WTC11 (cell line): ENCODE measurements around the gene EEF1AKMT1. TPM values are rescaled to one million over a fixed set of nuclear protein-coding genes. Genes with fewer than 3 reads are reported as not detected.

Experiments
- ATAC-seq: fragments of 200-7000 bp; cut with Tn5 transposase; 2 replicates; pipeline ENCODE4 v1.10.0; 2021; ENCODE audit warnings: mild to moderate bottlenecking, moderate library complexity
- CTCF ChIA-PET: fragments of 300-600 bp; sonication (Branson Sonifier 250); formaldehyde crosslinking; loops from one replicate; lab custom pipeline; 2021; ENCODE audit warnings: antibody characterized with exemption; lab: Charles Lee
- POLR2A ChIA-PET: fragments of 350-600 bp; sonication (Branson Sonifier 250); formaldehyde crosslinking; loops from one replicate; lab custom pipeline; 2021; ENCODE audit warnings: antibody characterized with exemption; lab: Charles Lee
- DNase-seq: peaks from one replicate; pipeline ENCODE4 v3.0.0; 2021; ENCODE audit warnings: low spot score
- H3K27ac Mint-ChIP-seq: 2 replicates; pipeline ENCODE4 v1.8.0; 2021; ENCODE audit warnings: mixed read lengths
- H3K27me3 Mint-ChIP-seq: 2 replicates; pipeline ENCODE4 v1.8.0; 2021; ENCODE audit warnings: low read depth, mild to moderate bottlenecking, moderate library complexity, mixed read lengths
- H3K36me3 Mint-ChIP-seq: 2 replicates; pipeline ENCODE4 v1.8.0; 2021; ENCODE audit warnings: mixed read lengths
- H3K4me1 Mint-ChIP-seq: 2 replicates; pipeline ENCODE4 v1.8.0; 2022; ENCODE audit warnings: mixed read lengths
- H3K4me3 Mint-ChIP-seq: 2 replicates; pipeline ENCODE4 v1.8.0; 2021; ENCODE audit warnings: mild to moderate bottlenecking, moderate library complexity, mixed read lengths
- H3K9me3 Mint-ChIP-seq: 2 replicates; pipeline ENCODE4 v1.8.0; 2021; ENCODE audit warnings: mixed read lengths
- ATF1 ChIP-seq: sonication (generic); formaldehyde crosslinking; IDR thresholded peaks from 2 replicates; pipeline ENCODE4 v1.8.1; 2023; ENCODE audit warnings: mild to moderate bottlenecking, moderate library complexity, missing genetic modification reagents
- RELA ChIP-seq: sonication (generic); formaldehyde crosslinking; IDR thresholded peaks from 2 replicates; pipeline ENCODE4 v1.8.1; 2022; ENCODE audit warnings: missing genetic modification reagents, mild to moderate bottlenecking, borderline replicate concordance
- TEAD1 ChIP-seq: sonication (generic); formaldehyde crosslinking; IDR thresholded peaks from 2 replicates; pipeline ENCODE4 v1.8.0; 2022; ENCODE audit warnings: mild to moderate bottlenecking, missing genetic modification reagents
- TEAD4 ChIP-seq: sonication (generic); formaldehyde crosslinking; IDR thresholded peaks from 2 replicates; pipeline ENCODE4 v1.8.0; 2022; ENCODE audit warnings: mild to moderate bottlenecking, missing genetic modification reagents
- ZNF396 ChIP-seq: fragments of 250-450 bp; sonication (Bioruptor Pico); IDR thresholded peaks from 2 replicates; pipeline ENCODE4 v1.8.0; 2021; ENCODE audit warnings: mild to moderate bottlenecking, moderate library complexity, borderline replicate concordance
- total RNA-seq: library from RNA; stranded (reverse); gene quantifications from 3 replicates; pipeline ENCODE4 v1.2.3, GENCODE V29; 2021
- TF ChIP-seq, protein P1 (sequence below): sonication (generic); formaldehyde crosslinking; IDR thresholded peaks from 2 replicates; pipeline ENCODE4 v1.8.0; 2023; ENCODE audit warnings: missing genetic modification reagents, mild to moderate bottlenecking, borderline replicate concordance
- TF ChIP-seq, protein P2 (sequence below): sonication (generic); formaldehyde crosslinking; IDR thresholded peaks from 2 replicates; pipeline ENCODE4 v1.8.1; 2023; ENCODE audit warnings: mild to moderate bottlenecking, moderate library complexity, missing genetic modification reagents
- TF ChIP-seq, protein P3 (sequence below): fragments of 250-450 bp; sonication (Bioruptor Pico); IDR thresholded peaks from 2 replicates; pipeline ENCODE4 v1.8.0; 2021; ENCODE audit warnings: mild to moderate bottlenecking
- TF ChIP-seq, protein P4 (sequence below): fragments of 250-450 bp; sonication (Bioruptor Pico); IDR thresholded peaks from 2 replicates; pipeline ENCODE4 v1.9.0; 2021; ENCODE audit warnings: mild to moderate bottlenecking
- TF ChIP-seq, protein P5 (sequence below): sonication (generic); formaldehyde crosslinking; IDR thresholded peaks from 2 replicates; pipeline ENCODE4 v1.8.0; 2022; ENCODE audit warnings: mild to moderate bottlenecking, missing genetic modification reagents

EEF1AKMT1 gene
- total RNA-seq, 1 experiment from 2014 or later, result 2.6 TPM

DNA sequence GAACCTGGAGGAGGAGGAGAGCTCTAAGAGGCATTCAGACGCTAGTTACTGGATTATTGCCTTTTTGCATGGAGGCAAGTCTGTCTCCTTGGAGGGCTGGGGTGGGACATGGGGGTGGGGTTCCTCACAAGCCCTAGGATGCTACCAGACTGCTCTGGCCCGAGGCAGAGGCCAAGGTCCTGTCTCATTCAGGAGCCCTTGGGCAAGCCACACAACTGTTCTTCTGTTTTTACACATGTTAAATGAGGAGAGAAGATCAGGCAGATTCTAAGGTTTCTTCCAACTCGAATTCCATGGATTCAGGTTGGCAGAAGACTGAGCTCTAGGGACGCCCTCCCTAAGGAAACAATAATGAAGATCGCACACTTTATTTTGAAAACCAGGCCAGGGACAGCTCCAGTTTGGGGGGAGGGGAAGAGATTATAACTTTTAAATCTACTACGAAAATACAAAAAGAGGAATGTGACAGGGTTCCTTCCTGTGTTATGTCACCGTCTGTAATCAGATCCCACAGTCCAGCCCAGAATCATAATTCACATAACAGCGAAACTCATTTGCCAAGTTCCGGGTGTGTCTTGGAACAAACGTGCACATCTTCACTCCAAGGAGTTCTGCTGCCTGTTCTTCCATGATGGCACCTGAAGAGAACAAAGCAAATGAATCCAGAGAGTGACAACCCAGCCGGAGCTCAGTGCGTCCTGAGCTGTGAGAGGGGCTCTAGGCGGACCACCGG lies 45.0 kb downstream of the EEF1AKMT1 start:
- no peaks in the 10 kb centered on the region for H3K4me1 Mint-ChIP-seq
- ATAC-seq (no peak), DNase-seq (no peak)
- no peaks in the 10 kb centered on the region for H3K36me3 Mint-ChIP-seq
- peaks cover 6% of the 10 kb centered on the region for H3K27me3 Mint-ChIP-seq
- ChIA-PET POLR2A (no interaction called here), CTCF (interaction anchor here (0.6 kb wide), 1 partner anchor 420 kb away, joined by 3 read pairs; no protein-coding TSS in a partner anchor)
- H3K9me3 Mint-ChIP-seq, result peaks cover 5% of the 10 kb centered on the region; the same call in 1 of the 2 replicates
- no peak overlapping the region for H3K4me3 Mint-ChIP-seq
- no peak for TF ChIP-seq RELA
- TF ChIP-seq, protein P1, sequence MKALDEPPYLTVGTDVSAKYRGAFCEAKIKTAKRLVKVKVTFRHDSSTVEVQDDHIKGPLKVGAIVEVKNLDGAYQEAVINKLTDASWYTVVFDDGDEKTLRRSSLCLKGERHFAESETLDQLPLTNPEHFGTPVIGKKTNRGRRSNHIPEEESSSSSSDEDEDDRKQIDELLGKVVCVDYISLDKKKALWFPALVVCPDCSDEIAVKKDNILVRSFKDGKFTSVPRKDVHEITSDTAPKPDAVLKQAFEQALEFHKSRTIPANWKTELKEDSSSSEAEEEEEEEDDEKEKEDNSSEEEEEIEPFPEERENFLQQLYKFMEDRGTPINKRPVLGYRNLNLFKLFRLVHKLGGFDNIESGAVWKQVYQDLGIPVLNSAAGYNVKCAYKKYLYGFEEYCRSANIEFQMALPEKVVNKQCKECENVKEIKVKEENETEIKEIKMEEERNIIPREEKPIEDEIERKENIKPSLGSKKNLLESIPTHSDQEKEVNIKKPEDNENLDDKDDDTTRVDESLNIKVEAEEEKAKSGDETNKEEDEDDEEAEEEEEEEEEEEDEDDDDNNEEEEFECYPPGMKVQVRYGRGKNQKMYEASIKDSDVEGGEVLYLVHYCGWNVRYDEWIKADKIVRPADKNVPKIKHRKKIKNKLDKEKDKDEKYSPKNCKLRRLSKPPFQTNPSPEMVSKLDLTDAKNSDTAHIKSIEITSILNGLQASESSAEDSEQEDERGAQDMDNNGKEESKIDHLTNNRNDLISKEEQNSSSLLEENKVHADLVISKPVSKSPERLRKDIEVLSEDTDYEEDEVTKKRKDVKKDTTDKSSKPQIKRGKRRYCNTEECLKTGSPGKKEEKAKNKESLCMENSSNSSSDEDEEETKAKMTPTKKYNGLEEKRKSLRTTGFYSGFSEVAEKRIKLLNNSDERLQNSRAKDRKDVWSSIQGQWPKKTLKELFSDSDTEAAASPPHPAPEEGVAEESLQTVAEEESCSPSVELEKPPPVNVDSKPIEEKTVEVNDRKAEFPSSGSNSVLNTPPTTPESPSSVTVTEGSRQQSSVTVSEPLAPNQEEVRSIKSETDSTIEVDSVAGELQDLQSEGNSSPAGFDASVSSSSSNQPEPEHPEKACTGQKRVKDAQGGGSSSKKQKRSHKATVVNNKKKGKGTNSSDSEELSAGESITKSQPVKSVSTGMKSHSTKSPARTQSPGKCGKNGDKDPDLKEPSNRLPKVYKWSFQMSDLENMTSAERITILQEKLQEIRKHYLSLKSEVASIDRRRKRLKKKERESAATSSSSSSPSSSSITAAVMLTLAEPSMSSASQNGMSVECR (CRISPR knock-in tag), result no peak
- TF ChIP-seq, protein P2, sequence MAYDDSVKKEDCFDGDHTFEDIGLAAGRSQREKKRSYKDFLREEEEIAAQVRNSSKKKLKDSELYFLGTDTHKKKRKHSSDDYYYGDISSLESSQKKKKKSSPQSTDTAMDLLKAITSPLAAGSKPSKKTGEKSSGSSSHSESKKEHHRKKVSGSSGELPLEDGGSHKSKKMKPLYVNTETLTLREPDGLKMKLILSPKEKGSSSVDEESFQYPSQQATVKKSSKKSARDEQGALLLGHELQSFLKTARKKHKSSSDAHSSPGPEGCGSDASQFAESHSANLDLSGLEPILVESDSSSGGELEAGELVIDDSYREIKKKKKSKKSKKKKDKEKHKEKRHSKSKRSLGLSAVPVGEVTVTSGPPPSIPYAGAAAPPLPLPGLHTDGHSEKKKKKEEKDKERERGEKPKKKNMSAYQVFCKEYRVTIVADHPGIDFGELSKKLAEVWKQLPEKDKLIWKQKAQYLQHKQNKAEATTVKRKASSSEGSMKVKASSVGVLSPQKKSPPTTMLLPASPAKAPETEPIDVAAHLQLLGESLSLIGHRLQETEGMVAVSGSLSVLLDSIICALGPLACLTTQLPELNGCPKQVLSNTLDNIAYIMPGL, result no peak
- no peak overlapping the region for H3K27ac Mint-ChIP-seq

DNA sequence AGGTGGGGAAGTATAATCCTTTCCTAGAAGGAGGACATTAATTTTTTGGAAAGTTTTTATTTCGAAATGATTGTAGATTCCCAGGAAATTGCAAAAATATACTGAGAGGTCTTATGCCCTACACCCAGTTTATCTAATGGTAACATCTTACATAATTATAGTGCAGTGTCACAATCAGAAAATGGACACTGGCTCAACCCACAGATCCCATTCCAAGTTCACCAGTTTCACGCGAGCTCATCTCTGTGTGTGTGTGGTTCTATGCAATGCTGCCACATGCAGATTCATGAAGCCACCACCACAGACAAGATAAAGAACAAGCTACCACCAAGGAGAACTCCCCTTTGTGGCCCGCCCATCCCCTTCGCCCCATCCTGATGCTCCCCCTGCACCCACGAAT lies 45.9 kb downstream of the EEF1AKMT1 start:
- ChIA-PET POLR2A (no interaction called here), CTCF (no interaction called here)
- Mint-ChIP-seq H3K27me3 (peaks cover 8% of the 10 kb centered on the region), H3K4me3 (no peak overlapping the region), H3K36me3 (no peaks in the 10 kb centered on the region), H3K9me3 (peaks cover 5% of the 10 kb centered on the region; the same call in 1 of the 2 replicates), H3K4me1 (0 out of 2 replicates have a peak, but pooled peaks cover 1% of the 10 kb centered on the region), H3K27ac (no peak overlapping the region)
- ATAC-seq, result no peak
- TF ChIP-seq, protein P3, sequence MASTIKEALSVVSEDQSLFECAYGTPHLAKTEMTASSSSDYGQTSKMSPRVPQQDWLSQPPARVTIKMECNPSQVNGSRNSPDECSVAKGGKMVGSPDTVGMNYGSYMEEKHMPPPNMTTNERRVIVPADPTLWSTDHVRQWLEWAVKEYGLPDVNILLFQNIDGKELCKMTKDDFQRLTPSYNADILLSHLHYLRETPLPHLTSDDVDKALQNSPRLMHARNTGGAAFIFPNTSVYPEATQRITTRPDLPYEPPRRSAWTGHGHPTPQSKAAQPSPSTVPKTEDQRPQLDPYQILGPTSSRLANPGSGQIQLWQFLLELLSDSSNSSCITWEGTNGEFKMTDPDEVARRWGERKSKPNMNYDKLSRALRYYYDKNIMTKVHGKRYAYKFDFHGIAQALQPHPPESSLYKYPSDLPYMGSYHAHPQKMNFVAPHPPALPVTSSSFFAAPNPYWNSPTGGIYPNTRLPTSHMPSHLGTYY, result no peak
- TF ChIP-seq, protein P4, sequence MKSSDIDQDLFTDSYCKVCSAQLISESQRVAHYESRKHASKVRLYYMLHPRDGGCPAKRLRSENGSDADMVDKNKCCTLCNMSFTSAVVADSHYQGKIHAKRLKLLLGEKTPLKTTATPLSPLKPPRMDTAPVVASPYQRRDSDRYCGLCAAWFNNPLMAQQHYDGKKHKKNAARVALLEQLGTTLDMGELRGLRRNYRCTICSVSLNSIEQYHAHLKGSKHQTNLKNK, result no peak
- TF ChIP-seq, protein P5, sequence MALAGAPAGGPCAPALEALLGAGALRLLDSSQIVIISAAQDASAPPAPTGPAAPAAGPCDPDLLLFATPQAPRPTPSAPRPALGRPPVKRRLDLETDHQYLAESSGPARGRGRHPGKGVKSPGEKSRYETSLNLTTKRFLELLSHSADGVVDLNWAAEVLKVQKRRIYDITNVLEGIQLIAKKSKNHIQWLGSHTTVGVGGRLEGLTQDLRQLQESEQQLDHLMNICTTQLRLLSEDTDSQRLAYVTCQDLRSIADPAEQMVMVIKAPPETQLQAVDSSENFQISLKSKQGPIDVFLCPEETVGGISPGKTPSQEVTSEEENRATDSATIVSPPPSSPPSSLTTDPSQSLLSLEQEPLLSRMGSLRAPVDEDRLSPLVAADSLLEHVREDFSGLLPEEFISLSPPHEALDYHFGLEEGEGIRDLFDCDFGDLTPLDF, result no peak
- TF ChIP-seq TEAD4 (CRISPR knock-in tag), result no peak
- no peak for TF ChIP-seq ATF1 (CRISPR knock-in tag)
- TF ChIP-seq ZNF396 (CRISPR knock-in tag), result no peak
- TF ChIP-seq TEAD1 (CRISPR knock-in tag), result no peak
- TF ChIP-seq, protein P2, result no peak
- DNase-seq, result no peak
